Endothelial cell of umbilical vein (primary cell): ENCODE results near the gene CCDC6. TPM values are rescaled to one million over a fixed set of nuclear protein-coding genes. Genes with fewer than 3 reads are reported as not detected.

Experiments used
- BruUV-seq: library from RNA; stranded (reverse); fragments of 400-500 nt; replicated peaks from 2 replicates; lab custom pipeline; 2021; lab: Mats Ljungman, UMichigan
- CTCF ChIA-PET: fragments of 300-600, 350-600 bp; sonication (Branson Sonifier 250); formaldehyde crosslinking; loops from one replicate; lab custom pipeline; 2021; ENCODE audit warnings: antibody characterized with exemption, inconsistent platforms; lab: Charles Lee
- POLR2A ChIA-PET: fragments of 300-600, 350-600 bp; sonication (Branson Sonifier 250); formaldehyde crosslinking; loops from one replicate; lab custom pipeline; 2021; ENCODE audit warnings: antibody characterized with exemption, inconsistent platforms; lab: Charles Lee
- DNase-seq: peaks from one replicate; pipeline ENCODE4 v3.0.0-alpha.2; 2011; ENCODE audit warnings: low read depth, low spot score
- FAIRE-seq: peaks from 2 replicates; lab custom pipeline; 2011; peaks lifted over from hg19 to GRCh38; lab: Jason Lieb, UNC
- H2AFZ ChIP-seq: 2 replicates; pipeline ENCODE4 v1.6.0; 2012; ENCODE audit warnings: low read depth, low read length, control low read depth, inconsistent platforms
- H3K27ac ChIP-seq: 2 replicates; pipeline ENCODE4 v1.5.1; 2011; ENCODE audit warnings: low read depth, mild to moderate bottlenecking, control low read depth, low read length, moderate library complexity; ENCODE audit not compliant: insufficient read depth
- H3K27me3 ChIP-seq, 2 experiments: 2 replicates each; pipeline versions ENCODE4 v1.6.0 to v1.6.1; 2011; ENCODE audit warnings: low read length in 2 of 2, mixed read lengths in 1 of 2; ENCODE audit not compliant: control insufficient read depth in 2 of 2, insufficient read depth in 2 of 2
- H3K36me3 ChIP-seq, 2 experiments: 2 replicates in 1 of 2; 3 replicates in 1 of 2; pipeline ENCODE4 v1.5.1; 2011; ENCODE audit warnings: low read length in 2 of 2, mild to moderate bottlenecking in 1 of 2, moderate library complexity in 1 of 2; ENCODE audit not compliant: control insufficient read depth in 2 of 2, insufficient read depth in 2 of 2; ENCODE audit errors: extremely low read depth in 1 of 2
- H3K4me1 ChIP-seq: 3 replicates; pipeline ENCODE4 v1.5.1; 2011; ENCODE audit warnings: mild to moderate bottlenecking, low read length; ENCODE audit not compliant: control insufficient read depth, insufficient read depth; ENCODE audit errors: extremely low read depth
- H3K4me2 ChIP-seq: 2 replicates; pipeline ENCODE4 v1.6.1; 2011; ENCODE audit warnings: low read length, control low read depth, mixed read lengths; ENCODE audit not compliant: insufficient read depth
- H3K4me3 ChIP-seq, 3 experiments: fragments of 200-600 bp in 1 of 3; sonication (generic), shearing (Covaris generic) in 1 of 3; replicated peaks in 1 of 3; 2 replicates each; pipeline ENCODE4 v1.5.1; 2011 to 2016; ENCODE audit warnings: control low read depth in 3 of 3, low read length in 3 of 3, mild to moderate bottlenecking in 2 of 3, inconsistent platforms in 1 of 3, low read depth in 1 of 3, moderate library complexity in 1 of 3; ENCODE audit not compliant: insufficient read depth in 1 of 3
- H3K79me2 ChIP-seq: 2 replicates; pipeline ENCODE4 v1.6.0; 2012; ENCODE audit warnings: low read length, inconsistent platforms; ENCODE audit not compliant: control insufficient read depth, insufficient read depth
- H3K9ac ChIP-seq: replicated peaks from 2 replicates; pipeline ENCODE3; 2011; ENCODE audit warnings: low read length, control low read depth; ENCODE audit not compliant: insufficient read depth; ENCODE audit errors: extremely low read depth
- H3K9me1 ChIP-seq: replicated peaks from 3 replicates; pipeline ENCODE4 v1.6.0; 2011; ENCODE audit warnings: mild to moderate bottlenecking, low read length; ENCODE audit not compliant: control insufficient read depth, insufficient read depth; ENCODE audit errors: extremely low read depth
- H3K9me3 ChIP-seq: replicated peaks from 2 replicates; pipeline ENCODE4 v1.5.1; 2012; ENCODE audit warnings: low read length, inconsistent platforms; ENCODE audit not compliant: control insufficient read depth, insufficient read depth
- H4K20me1 ChIP-seq: replicated peaks from 2 replicates; pipeline ENCODE3; 2011; ENCODE audit warnings: mild to moderate bottlenecking, low read length; ENCODE audit not compliant: control insufficient read depth, insufficient read depth; ENCODE audit errors: extremely low read depth
- EZH2 ChIP-seq: IDR thresholded peaks from 2 replicates; pipeline ENCODE4 v1.6.1; 2012; ENCODE audit warnings: borderline replicate concordance, low read depth, mild to moderate bottlenecking, moderate library complexity, low read length, inconsistent platforms; ENCODE audit not compliant: severe bottlenecking
- FOS ChIP-seq: IDR thresholded peaks from 2 replicates; pipeline ENCODE4 v1.6.1; 2011; ENCODE audit warnings: mild to moderate bottlenecking, low read length, moderate library complexity, borderline replicate concordance; ENCODE audit not compliant: insufficient read depth
- GATA2 ChIP-seq: IDR thresholded peaks from 2 replicates; pipeline ENCODE4 v1.7.0; 2011; ENCODE audit warnings: low read depth, mild to moderate bottlenecking, moderate library complexity, mixed read lengths, low read length; ENCODE audit not compliant: insufficient read length, insufficient read depth
- JUN ChIP-seq: IDR thresholded peaks from 2 replicates; pipeline ENCODE4 v1.6.1; 2011; ENCODE audit warnings: borderline replicate concordance, low read depth; ENCODE audit not compliant: insufficient read length, insufficient read depth
- MYC ChIP-seq: IDR thresholded peaks from one replicate; pipeline ENCODE4 v1.6.1; 2011; ENCODE audit warnings: mild to moderate bottlenecking, low read depth, low read length
- POLR2A ChIP-seq: IDR thresholded peaks from 2 replicates; pipeline ENCODE4 v1.6.1; 2012; ENCODE audit warnings: low read depth, mild to moderate bottlenecking, control low read depth, low read length
- POLR2AphosphoS5 ChIP-seq: IDR thresholded peaks from 2 replicates; pipeline ENCODE4 v1.6.1; 2012; ENCODE audit warnings: low read depth, mild to moderate bottlenecking, control low read depth, low read length, moderate library complexity; ENCODE audit not compliant: insufficient read depth
- dilution Hi-C: fragments of 300-500 bp; cut with MboI; formaldehyde crosslinking; loops from one replicate; pipeline ENCODE4 v1.15.0; 2019; ENCODE audit warnings: low sequenced_read_pairs; ENCODE audit not compliant: extremely low pct_ligation_motif_present
- intact Hi-C: fragments of 100-400 bp; cut with micrococcal nuclease; formaldehyde crosslinking; loops from one replicate; pipeline ENCODE4 v1.10.0; 2022
- polyA plus RNA-seq, 4 experiments: library from polyadenylated mRNA; depleted of rRNA in 3 of 4; stranded (reverse) in 3 of 4; unstranded in 1 of 4; fragments of >200 nt; gene quantifications; 2 replicates each; pipeline versions ENCODE4 v1.2.1 to v1.2.3, GENCODE V29; 2011 to 2012; ENCODE audit warnings: missing spikeins in 1 of 4
- total RNA-seq: library from RNA; stranded (reverse); gene quantifications from 2 replicates; pipeline ENCODE4 v1.2.3, GENCODE V29; 2021
- TF ChIP-seq, protein P1 (sequence below): IDR thresholded peaks from 2 replicates; pipeline ENCODE4 v1.6.1; 2011; ENCODE audit not compliant: insufficient read depth, insufficient read length
- TF ChIP-seq, protein P2 (sequence below), 2 donors: IDR thresholded peaks; 1 replicate in 1 of 2; 2 replicates in 1 of 2; pipeline ENCODE4 v1.5.1; 2011; ENCODE audit warnings: low read length in 2 of 2, mild to moderate bottlenecking in 2 of 2, moderate library complexity in 2 of 2, control low read depth in 1 of 2, inconsistent platforms in 1 of 2, low read depth in 1 of 2; ENCODE audit not compliant: insufficient read depth in 1 of 2; ENCODE audit errors: extremely low read depth in 1 of 2

Gene CCDC6
- total and polyA plus RNA-seq, 2 donors (not counting 3 experiments of a cell fraction or from before 2014, with no cell fraction given), result 16.8 to 36.8 TPM

DNA sequence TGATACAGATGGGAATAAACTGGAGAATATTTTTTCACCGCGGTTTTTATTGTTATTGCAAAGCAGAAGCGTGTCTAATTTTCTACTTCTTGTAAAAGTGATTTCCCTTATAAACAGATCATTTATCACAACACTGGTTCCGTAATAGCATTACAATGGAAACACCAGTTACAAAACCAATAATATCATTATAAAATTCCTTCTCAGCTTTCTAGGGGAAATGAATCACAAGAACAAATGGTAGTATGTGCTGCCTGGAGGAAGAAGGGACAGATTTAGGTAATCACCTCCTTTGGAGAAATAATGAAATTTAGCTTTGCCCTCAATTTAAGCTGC lies 2.4 kb upstream of the CCDC6 start:
- peaks cover 22% of the 10 kb centered on the region for H3K79me2 ChIP-seq
- peaks cover 0 to under 1% of the 10 kb centered on the region in 2 experiments for H3K27me3 ChIP-seq
- dilution Hi-C loops (no loop called here), intact Hi-C loops (loop anchor here (10.0 kb wide), 3 partner anchors 296 to 516 kb away; no protein-coding TSS in a partner anchor)
- no peaks in the 10 kb centered on the region for H3K9me3 ChIP-seq
- CTCF ChIA-PET, result interaction anchor here (1.1 to 1.6 kb wide), 3 partner anchors 10 to 78 kb away, joined by 3 to 7 read pairs (median 3); no protein-coding TSS in a partner anchor
- BruUV-seq, result no TSS peak
- peak overlapping the region; percentile 90 for H2AFZ ChIP-seq
- peaks cover 3% of the 10 kb centered on the region for H4K20me1 ChIP-seq
- DNase-seq (no peak), FAIRE-seq (no peak)
- no peak for TF ChIP-seq GATA2
- TF ChIP-seq, protein P1, sequence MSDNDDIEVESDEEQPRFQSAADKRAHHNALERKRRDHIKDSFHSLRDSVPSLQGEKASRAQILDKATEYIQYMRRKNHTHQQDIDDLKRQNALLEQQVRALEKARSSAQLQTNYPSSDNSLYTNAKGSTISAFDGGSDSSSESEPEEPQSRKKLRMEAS, result no peak
- TF ChIP-seq MYC, result no peak
- TF ChIP-seq POLR2AphosphoS5, result no peak
- TF ChIP-seq FOS, result no peak
- TF ChIP-seq, protein P2, sequence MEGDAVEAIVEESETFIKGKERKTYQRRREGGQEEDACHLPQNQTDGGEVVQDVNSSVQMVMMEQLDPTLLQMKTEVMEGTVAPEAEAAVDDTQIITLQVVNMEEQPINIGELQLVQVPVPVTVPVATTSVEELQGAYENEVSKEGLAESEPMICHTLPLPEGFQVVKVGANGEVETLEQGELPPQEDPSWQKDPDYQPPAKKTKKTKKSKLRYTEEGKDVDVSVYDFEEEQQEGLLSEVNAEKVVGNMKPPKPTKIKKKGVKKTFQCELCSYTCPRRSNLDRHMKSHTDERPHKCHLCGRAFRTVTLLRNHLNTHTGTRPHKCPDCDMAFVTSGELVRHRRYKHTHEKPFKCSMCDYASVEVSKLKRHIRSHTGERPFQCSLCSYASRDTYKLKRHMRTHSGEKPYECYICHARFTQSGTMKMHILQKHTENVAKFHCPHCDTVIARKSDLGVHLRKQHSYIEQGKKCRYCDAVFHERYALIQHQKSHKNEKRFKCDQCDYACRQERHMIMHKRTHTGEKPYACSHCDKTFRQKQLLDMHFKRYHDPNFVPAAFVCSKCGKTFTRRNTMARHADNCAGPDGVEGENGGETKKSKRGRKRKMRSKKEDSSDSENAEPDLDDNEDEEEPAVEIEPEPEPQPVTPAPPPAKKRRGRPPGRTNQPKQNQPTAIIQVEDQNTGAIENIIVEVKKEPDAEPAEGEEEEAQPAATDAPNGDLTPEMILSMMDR (IDR thresholded peaks at IDR 0.05; ENCODE audit: extremely low read depth in 1 of 2, insufficient read depth in 1 of 2, low read depth in 1 of 2, low read length in 2 of 2), result no peak
- no peak for TF ChIP-seq EZH2
- no peak for TF ChIP-seq POLR2A
- no peak for TF ChIP-seq JUN
- H3K9me1 ChIP-seq, result no peaks in the 10 kb centered on the region
- H3K4me1 ChIP-seq, result peaks cover 32% of the 10 kb centered on the region
- H3K36me3 ChIP-seq, result no peaks in the 10 kb centered on the region
- peak overlapping the region; percentile 98 for H3K4me2 ChIP-seq
- peak overlapping the region; percentile 89 for H3K9ac ChIP-seq
- POLR2A ChIA-PET, result interaction anchor here (0.6 kb wide), 3 partner anchors 191 to 876 kb away, joined by 3 to 8 read pairs (median 3); no protein-coding TSS in a partner anchor
- peak overlapping the region; percentile 88 for H3K27ac ChIP-seq
- H3K4me3 ChIP-seq, result peak overlapping the region in 1 of 3 experiments; percentile 80
